HTERT RPE-1 (cell line): ENCODE data around the gene DPH3.

Experiments used
- in situ Hi-C: fragments of 300-500 bp; cut with MboI; formaldehyde crosslinking; loops from 4 replicates; pipeline ENCODE4 v1.14.3; 2020; ENCODE audit warnings: low sequenced_read_pairs

Gene DPH3

GRCh38 chr3:16294844-16295243 lies 30.1 kb upstream of the DPH3 start:
- in situ Hi-C loops = loop anchor here (25.0 kb wide), 1 partner anchor 267 kb away; no protein-coding TSS in a partner anchor

GRCh38 chr3:16290827-16291196 lies 26.1 kb upstream of the DPH3 start:
- in situ Hi-C loops = loop anchor here (25.0 kb wide), 1 partner anchor 271 kb away; no protein-coding TSS in a partner anchor

- in situ Hi-C loops = loop anchor here (25.0 kb wide), 1 partner anchor 272 kb away; no protein-coding TSS in a partner anchor
Observed at GRCh38 chr3:16290007-16290826, 25.5 kb upstream of the DPH3 start.

DNA sequence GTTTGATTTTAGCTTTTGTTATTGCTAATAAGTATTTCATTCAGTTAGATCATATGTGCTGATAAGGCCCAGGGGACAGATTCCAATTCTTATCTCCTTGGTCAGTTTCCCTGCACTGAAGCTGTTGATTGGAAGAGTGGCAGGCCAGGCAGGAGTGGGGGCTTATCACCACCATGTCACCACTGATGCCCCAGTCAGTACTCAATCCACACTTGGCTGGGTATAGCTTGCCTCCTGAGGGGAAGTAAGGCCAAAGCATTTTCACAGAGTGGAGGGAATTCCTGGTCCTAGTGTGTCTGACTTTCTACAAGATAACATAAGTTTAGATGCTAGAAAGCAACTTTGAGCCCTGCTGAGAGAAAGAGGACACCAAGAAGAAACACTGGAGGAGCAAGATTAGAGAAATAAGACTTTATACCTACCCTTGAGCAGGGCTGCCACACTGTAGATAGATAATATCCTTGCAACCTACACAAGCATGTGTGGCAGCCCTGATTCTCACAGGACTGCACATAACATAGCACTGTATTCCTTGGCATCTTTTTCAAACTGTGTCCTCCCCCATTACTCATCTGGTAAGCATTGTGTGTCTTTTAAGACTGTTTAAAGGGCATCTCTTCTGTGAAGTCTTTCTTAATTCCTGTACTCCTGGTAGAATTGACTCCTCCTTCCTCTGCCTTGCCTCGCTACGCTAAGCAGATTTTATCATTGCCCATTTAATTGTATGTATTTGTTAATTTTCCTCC lies 24.6 kb upstream of the DPH3 start:
- in situ Hi-C loops = loop anchor here (25.0 kb wide), 1 partner anchor 273 kb away; no protein-coding TSS in a partner anchor

DNA sequence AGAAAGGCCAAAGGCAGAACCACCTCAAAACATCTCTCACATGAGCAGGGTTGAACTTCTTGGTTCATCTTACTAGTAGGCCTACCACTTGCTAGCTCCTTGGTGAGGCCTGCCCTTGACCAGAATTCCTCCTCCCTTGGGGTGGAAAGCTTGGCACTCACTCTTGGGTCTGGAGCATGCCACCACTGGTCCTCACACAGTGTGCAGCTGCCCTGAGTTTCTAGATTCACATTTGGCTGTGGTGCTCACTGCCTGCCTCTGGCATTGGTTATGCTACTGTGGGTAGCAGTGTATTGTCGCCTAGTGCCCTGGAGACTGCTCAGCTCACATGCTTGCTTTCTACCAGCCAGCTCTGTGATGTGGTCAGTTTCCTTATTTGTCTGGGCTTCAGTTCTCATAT lies 23.9 kb upstream of the DPH3 start:
- in situ Hi-C loops = loop anchor here (25.0 kb wide), 1 partner anchor 274 kb away; no protein-coding TSS in a partner anchor

DNA sequence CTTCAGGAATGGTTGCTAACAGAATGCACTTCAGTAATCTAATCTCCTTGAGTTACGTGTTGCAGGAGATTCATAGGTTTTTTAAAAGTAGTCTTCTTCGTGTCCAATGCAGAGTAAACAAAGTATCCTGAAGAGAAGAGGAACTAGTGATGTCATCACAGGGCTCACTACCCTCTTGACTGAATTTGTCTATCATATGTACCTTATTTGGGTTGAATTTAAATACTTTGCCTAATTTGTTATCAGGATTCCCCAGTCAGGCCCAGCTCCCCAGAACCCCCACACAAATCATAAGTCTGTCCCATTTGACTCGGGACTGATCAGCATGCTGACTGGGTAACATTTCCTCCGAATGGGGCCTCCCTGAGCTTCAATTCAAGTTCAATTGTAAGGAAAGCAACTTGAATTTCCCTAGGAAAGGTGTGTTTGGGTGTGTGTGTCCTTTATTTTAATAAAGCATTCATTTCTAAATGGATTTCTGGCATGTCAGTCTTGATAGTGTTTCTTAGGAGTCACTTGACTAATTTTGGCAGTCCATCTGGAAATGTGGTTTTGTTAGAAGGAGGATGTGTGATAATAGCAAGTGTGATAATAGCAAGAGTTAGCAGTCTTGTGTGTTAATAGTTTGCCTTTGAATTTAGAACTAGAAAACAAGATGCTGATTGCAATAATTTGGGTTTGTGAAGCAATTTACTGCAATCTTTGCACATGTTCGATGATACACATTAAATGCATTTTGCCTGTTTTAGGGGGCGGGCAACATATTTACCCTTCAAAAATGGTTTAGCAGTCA lies 22.2 kb upstream of the DPH3 start:
- in situ Hi-C loops = loop anchor here (25.0 kb wide), 1 partner anchor 275 kb away; no protein-coding TSS in a partner anchor

GRCh38 chr3:16286161-16286560 lies 21.4 kb upstream of the DPH3 start:
- in situ Hi-C loops = loop anchor here (25.0 kb wide), 1 partner anchor 276 kb away; no protein-coding TSS in a partner anchor

GRCh38 chr3:16284633-16285032 lies 19.9 kb upstream of the DPH3 start:
- in situ Hi-C loops = loop anchor here (25.0 kb wide), 1 partner anchor 278 kb away; no protein-coding TSS in a partner anchor

DNA sequence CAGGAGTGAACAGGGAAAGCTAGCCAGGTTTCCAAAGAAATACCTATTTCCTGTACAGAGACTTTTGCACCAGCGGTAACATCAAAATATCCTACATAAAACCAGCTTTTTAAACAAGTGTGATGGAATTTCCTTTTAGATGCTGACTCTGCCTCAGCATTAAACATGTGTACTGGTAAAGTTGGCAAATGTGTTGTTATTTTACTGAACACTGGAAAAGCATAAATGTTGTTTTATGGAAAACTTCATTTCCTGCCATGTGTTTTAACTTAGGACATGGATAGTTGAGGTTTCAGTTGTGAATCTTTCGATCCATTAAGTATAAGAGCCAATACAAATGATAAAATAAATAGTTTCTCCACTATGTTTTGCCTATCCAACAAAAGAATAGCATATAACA lies 15.9 kb upstream of the DPH3 start:
- in situ Hi-C loops = loop anchor here (25.0 kb wide), 1 partner anchor 282 kb away; no protein-coding TSS in a partner anchor

- in situ Hi-C loops = loop anchor here (25.0 kb wide), 1 partner anchor 283 kb away; no protein-coding TSS in a partner anchor
Observed at GRCh38 chr3:16279010-16279801, 14.5 kb upstream of the DPH3 start.

DNA sequence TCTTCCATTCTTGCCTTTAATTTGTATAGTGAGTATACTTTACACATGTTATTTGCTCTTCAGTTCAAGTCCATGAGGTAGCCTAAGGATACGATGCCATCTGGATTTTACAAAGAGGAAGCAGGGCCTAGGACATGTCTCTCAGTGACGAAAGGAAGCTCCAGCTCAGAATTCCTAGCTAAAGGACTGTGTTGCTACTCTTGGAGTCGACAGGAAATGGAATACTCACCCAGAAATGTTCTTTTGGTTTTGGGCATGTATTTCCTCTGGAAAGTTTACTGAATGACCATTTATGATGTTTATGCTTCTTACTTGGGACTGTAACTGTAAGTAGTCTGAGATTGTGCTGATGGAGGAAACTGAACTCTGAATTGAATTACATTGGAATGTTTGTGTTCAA lies 12.7 kb upstream of the DPH3 start:
- in situ Hi-C loops = loop anchor here (25.0 kb wide), 1 partner anchor 285 kb away; no protein-coding TSS in a partner anchor

DNA sequence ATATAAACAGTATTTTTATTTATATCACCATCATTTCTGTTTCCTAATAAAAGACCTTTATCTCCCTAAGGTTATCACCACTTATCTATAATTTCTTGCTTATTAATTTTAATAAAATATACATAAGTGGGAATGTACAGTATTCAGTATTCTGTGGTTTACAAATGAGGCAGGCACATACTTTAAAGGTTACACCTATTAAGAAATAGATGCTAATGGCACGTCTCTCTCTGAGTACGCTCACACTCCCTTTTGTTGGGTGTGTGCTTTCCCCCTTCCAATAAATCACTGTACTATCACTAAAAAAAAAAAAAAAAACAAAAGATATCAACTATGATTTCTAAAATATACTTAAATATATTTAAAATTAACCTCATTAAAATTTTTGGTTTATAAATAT lies 9.1 kb upstream of the DPH3 start:
- in situ Hi-C loops = no loop called here

DNA sequence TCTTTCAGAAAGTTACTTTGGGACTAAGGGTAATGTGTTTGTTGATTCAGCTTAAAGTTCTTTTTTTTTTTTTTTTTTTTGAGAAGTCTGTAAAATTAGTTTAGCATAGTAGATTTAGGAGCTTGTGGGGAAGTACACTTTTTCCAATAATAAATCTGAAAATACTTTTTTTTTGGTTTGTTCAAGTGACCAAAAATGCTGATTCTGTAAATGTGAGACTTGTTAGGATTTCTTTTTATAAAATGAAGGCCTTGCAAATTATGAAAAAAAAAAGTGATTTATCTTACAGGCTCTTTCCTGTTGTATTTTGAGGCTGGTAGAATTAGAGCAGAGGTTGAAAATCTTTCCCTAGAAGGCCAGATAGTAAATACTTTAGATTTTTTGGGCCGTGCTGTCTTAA lies 7.8 kb upstream of the DPH3 start:
- in situ Hi-C loops = no loop called here

- in situ Hi-C loops = no loop called here
Observed at GRCh38 chr3:16270855-16271254, 6.1 kb upstream of the DPH3 start.

- in situ Hi-C loops = no loop called here
Observed at GRCh38 chr3:16266714-16267113, 2.0 kb upstream of the DPH3 start.

DNA sequence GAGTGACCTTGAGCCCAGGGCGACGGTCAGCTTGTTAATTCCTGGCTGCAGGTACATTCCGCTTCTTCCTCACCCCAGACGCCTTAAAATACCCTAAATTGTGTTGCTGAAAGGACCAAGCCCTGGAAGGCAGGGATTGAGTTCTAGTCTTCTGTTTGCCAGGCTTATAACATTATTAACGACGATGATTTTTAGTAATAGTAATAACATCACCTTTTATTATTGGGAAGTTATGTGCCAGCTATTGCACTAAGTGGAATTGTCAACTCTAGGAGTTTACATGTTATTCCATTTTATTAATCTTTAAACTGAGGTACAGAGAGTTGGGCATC lies 678 bp upstream of the DPH3 start:
- in situ Hi-C loops = no loop called here

GRCh38 chr3:16264174-16264707 lies 502 bp downstream of the DPH3 start:
- in situ Hi-C loops = no loop called here

GRCh38 chr3:16262174-16262573 lies 2.6 kb downstream of the DPH3 start:
- in situ Hi-C loops = no loop called here

GRCh38 chr3:16260046-16260445 lies 4.7 kb downstream of the DPH3 start:
- in situ Hi-C loops = no loop called here

GRCh38 chr3:16258866-16259265 lies 5.9 kb downstream of the DPH3 start:
- in situ Hi-C loops = no loop called here
